ENCODE data around the gene HECW1. TPM values are rescaled to one million over a fixed set of nuclear protein-coding genes. Genes with fewer than 3 reads are reported as not detected.

The HECW1 gene
- total and polyA plus RNA-seq, 2 of the 8 experiments (the other 6 are each of a cell fraction or from before 2014, with no cell fraction given) = 2.9 to 12.7 TPM

DNA sequence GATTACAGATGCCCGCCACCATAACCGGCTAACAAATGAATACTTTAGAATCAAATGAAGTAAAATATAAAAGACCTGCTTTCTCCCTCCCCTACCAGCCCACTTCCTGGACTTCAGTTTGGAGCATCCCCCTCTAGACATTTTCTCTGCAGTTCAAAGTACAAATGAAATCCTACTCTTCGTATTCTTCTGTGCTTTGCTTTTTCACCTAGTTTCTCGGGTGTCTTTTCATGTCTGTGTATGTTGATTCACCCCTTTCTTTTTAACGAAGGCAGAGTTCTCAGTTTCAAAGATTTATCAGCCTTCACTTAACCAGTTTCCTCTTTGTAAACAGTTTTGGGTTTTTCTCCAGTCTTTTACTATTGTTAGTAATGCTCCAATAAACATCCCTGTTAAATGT is 324.6 kb downstream of the HECW1 start (continued):
- TF ChIP-seq, protein P1, sequence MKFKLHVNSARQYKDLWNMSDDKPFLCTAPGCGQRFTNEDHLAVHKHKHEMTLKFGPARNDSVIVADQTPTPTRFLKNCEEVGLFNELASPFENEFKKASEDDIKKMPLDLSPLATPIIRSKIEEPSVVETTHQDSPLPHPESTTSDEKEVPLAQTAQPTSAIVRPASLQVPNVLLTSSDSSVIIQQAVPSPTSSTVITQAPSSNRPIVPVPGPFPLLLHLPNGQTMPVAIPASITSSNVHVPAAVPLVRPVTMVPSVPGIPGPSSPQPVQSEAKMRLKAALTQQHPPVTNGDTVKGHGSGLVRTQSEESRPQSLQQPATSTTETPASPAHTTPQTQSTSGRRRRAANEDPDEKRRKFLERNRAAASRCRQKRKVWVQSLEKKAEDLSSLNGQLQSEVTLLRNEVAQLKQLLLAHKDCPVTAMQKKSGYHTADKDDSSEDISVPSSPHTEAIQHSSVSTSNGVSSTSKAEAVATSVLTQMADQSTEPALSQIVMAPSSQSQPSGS (IDR thresholded peaks at IDR 0.05; ENCODE audit: low read length) = no peak
- no peak for TF ChIP-seq NRF1 (IDR thresholded peaks at IDR 0.05; ENCODE audit: low read depth, low read length)
- no peak for TF ChIP-seq TAF1 (IDR thresholded peaks at IDR 0.05; ENCODE audit: low read depth, low read length)
- TF ChIP-seq KDM4A (IDR thresholded peaks at IDR 0.05; ENCODE audit: low read depth, low read length, severe bottlenecking) = no peak
- no peak for TF ChIP-seq ZNF274 (IDR thresholded peaks at IDR 0.05; ENCODE audit: borderline replicate concordance, extremely low read depth, low read length)
- no peak for TF ChIP-seq MAFK (IDR thresholded peaks at IDR 0.05; ENCODE audit: low read depth, low read length)

Measured in H1 (cell line).